Endothelial cell (in vitro differentiated cells): ENCODE measurements around the gene HUNK. TPM values are rescaled to one million over a fixed set of nuclear protein-coding genes. Genes with fewer than 3 reads are reported as not detected.
A peak's percentile ranks its signal among the peaks of the same experiment; 100 is the strongest.
"Not testable (repeated sequence)": the region's sequence is repeated elsewhere in the genome, so short reads cannot be mapped to it uniquely, and the experiment has no call there.

Source experiments
- DNase-seq: peaks from one replicate; pipeline ENCODE4 v3.0.0; 2021; ENCODE audit warnings: low spot score
- H3K27ac Mint-ChIP-seq: one replicate; pipeline ENCODE4 v1.8.0; 2021; ENCODE audit warnings: mixed read lengths, inconsistent platforms; ENCODE audit not compliant: unreplicated experiment
- H3K27me3 Mint-ChIP-seq: one replicate; pipeline ENCODE4 v1.8.0; 2021; ENCODE audit warnings: mild to moderate bottlenecking, moderate library complexity, mixed read lengths, inconsistent platforms; ENCODE audit not compliant: unreplicated experiment
- H3K36me3 Mint-ChIP-seq: one replicate; pipeline ENCODE4 v1.8.0; 2021; ENCODE audit warnings: mild to moderate bottlenecking, low read depth, mixed read lengths, inconsistent platforms; ENCODE audit not compliant: unreplicated experiment
- H3K4me1 Mint-ChIP-seq: one replicate; pipeline ENCODE4 v1.8.0; 2021; ENCODE audit warnings: mild to moderate bottlenecking, mixed read lengths, inconsistent platforms; ENCODE audit not compliant: unreplicated experiment
- H3K4me3 Mint-ChIP-seq: one replicate; pipeline ENCODE4 v1.8.0; 2021; ENCODE audit warnings: mild to moderate bottlenecking, mixed read lengths, inconsistent platforms; ENCODE audit not compliant: unreplicated experiment
- H3K9me3 Mint-ChIP-seq: one replicate; pipeline ENCODE4 v1.8.0; 2021; ENCODE audit warnings: mixed read lengths, inconsistent platforms; ENCODE audit not compliant: unreplicated experiment
- CTCF ChIP-seq: fragments of 200-600 bp; sonication (generic); IDR thresholded peaks from one replicate; pipeline ENCODE4 v1.5.0; 2021; ENCODE audit warnings: antibody characterized with exemption; ENCODE audit not compliant: unreplicated experiment
- total RNA-seq: library from RNA; stranded (reverse); fragmentation: NEBNext Ultra II Directional; extraction: Animal tissue kit (Norgen Biotek cat#: 25700); gene quantifications from one replicate; pipeline ENCODE4 v1.2.1, GENCODE V29; 2021; ENCODE audit not compliant: unreplicated experiment

The HUNK gene
- total RNA-seq, 1 donor from 2014 or later = 19.3 TPM

- no peak for DNase-seq
- H3K9me3 Mint-ChIP-seq = no peaks in the 10 kb centered on the region
- H3K4me3 Mint-ChIP-seq = no peak overlapping the region
- peaks cover 12% of the 10 kb centered on the region for H3K4me1 Mint-ChIP-seq
- peaks cover 1% of the 10 kb centered on the region for H3K27me3 Mint-ChIP-seq
- H3K27ac Mint-ChIP-seq = no peak overlapping the region
- no peak for TF ChIP-seq CTCF
- peaks cover 5% of the 10 kb centered on the region for H3K36me3 Mint-ChIP-seq
Measured at GRCh38 chr21:32030146-32030652, 157.4 kb downstream of the HUNK start.

DNA sequence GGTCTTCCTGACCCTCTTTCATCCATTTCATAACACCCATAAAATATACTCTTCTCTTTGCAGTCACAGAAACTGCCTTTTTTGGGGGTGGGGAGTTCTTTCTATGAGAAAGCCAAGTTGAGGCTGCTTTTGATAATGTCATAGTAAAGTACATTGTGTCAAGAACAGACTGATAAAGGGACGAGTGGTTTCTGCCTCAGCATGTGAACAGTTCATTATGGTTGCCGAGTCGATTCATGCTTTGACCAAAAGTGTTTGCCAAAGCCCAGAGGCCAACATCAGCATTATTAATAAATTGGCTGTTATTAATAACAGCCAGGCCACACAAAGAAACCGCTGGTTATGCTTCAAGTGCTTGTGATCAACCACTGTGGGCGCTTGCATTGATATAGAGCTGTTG is 162.0 kb downstream of the HUNK start:
- Mint-ChIP-seq H3K9me3 (no peaks in the 10 kb centered on the region), H3K4me1 (peaks cover 4% of the 10 kb centered on the region), H3K27me3 (no peaks in the 10 kb centered on the region), H3K27ac (no peak overlapping the region), H3K36me3 (peaks cover 9% of the 10 kb centered on the region), H3K4me3 (no peak overlapping the region)
- TF ChIP-seq CTCF = no peak
- DNase-seq = no peak

GRCh38 chr21:32035617-32036016 is 162.8 kb downstream of the HUNK start:
- Mint-ChIP-seq H3K36me3 (peaks cover 4% of the 10 kb centered on the region), H3K27me3 (no peaks in the 10 kb centered on the region), H3K27ac (no peak overlapping the region), H3K9me3 (no peaks in the 10 kb centered on the region), H3K4me3 (no peak overlapping the region), H3K4me1 (peaks cover 4% of the 10 kb centered on the region)
- DNase-seq = no peak
- TF ChIP-seq CTCF = no peak

DNA sequence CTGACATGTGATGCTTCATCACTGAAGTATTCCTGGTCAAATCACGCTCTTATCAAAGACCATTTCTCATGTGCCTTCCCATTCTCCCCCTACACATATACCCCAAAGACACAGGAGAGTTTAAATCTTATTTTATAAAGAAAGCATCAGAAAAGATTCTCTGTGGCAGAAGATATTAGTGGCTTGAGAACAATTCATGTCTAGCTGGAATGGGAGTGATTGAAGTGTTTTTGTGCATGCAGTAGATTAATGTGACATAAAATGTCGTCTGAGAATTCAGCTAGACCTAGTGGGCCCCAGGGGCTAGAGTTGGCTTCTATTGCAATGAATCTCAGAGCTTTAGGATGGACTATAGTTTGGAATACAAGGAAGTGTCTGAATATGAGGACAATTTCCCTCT is 163.9 kb downstream of the HUNK start:
- no peak for TF ChIP-seq CTCF
- Mint-ChIP-seq H3K27me3 (no peaks in the 10 kb centered on the region), H3K36me3 (peaks cover 4% of the 10 kb centered on the region), H3K4me1 (peaks cover 4% of the 10 kb centered on the region), H3K27ac (no peak overlapping the region), H3K9me3 (no peaks in the 10 kb centered on the region), H3K4me3 (no peak overlapping the region)
- no peak for DNase-seq

GRCh38 chr21:32038751-32039150 is 165.9 kb downstream of the HUNK start:
- H3K27ac Mint-ChIP-seq, DNase-seq, H3K9me3 Mint-ChIP-seq, H3K27me3 Mint-ChIP-seq, H3K4me3 Mint-ChIP-seq, H3K36me3 Mint-ChIP-seq: not testable (repeated sequence)
- peaks cover 10% of the 10 kb centered on the region for H3K4me1 Mint-ChIP-seq

GRCh38 chr21:32043458-32043857 is 170.6 kb downstream of the HUNK start:
- Mint-ChIP-seq H3K4me1 (peaks cover 32% of the 10 kb centered on the region), H3K27me3 (peaks cover 6% of the 10 kb centered on the region), H3K36me3 (no peaks in the 10 kb centered on the region), H3K27ac (peak overlapping the region; percentile 6), H3K4me3 (peak overlapping the region; percentile 19), H3K9me3 (no peaks in the 10 kb centered on the region)
- no peak for TF ChIP-seq CTCF
- DNase-seq = no peak
